Right lobe of liver (tissue), 6 donors: Measurements from ENCODE around the gene COL19A1. TPM values are rescaled to one million over a fixed set of nuclear protein-coding genes. Genes with fewer than 3 reads are reported as not detected.

Source experiments
- ATAC-seq, 4 donors: fragments of 200-7000 bp; cut with Tn5 transposase; one replicate each; pipeline ENCODE4 v1.9.1; 2020; ENCODE audit warnings: mild to moderate bottlenecking in 4 of 4, moderate library complexity in 4 of 4
- DNase-seq, 3 donors: peaks; one replicate each; pipeline ENCODE4 v3.0.0-alpha.2; 2020
- H3K27ac ChIP-seq, 3 donors: fragments of 200-600 bp; one replicate each; pipeline ENCODE4 v1.8.0; 2022
- H3K27me3 ChIP-seq, 2 donors: fragments of 200-600 bp; one replicate each; pipeline ENCODE4 v1.8.0; 2022
- H3K36me3 ChIP-seq, 4 donors: fragments of 200-600 bp; sonication (generic) in 1 of 4; one replicate each; pipeline versions ENCODE4 v1.5.1 to v1.8.0; 2017 to 2022; ENCODE audit warnings: control low read depth in 1 of 4
- H3K4me1 ChIP-seq, 4 donors: fragments of 200-600 bp; sonication (generic) in 1 of 4; one replicate each; pipeline versions ENCODE4 v1.5.1 to v1.8.0; 2017 to 2022; ENCODE audit warnings: control low read depth in 1 of 4
- H3K4me3 ChIP-seq, 3 donors: fragments of 200-600 bp; one replicate each; pipeline ENCODE4 v1.8.0; 2022
- H3K9me3 ChIP-seq, 4 donors: fragments of 200-600 bp; sonication (generic) in 1 of 4; one replicate each; pipeline versions ENCODE4 v1.5.1 to v1.8.0; 2017 to 2022; ENCODE audit warnings: control low read depth in 1 of 4
- POLR2A ChIP-seq: fragments of 450-650 bp; IDR thresholded peaks from one replicate; pipeline ENCODE4 v1.6.1; 2017; ENCODE audit warnings: antibody characterized with exemption, mild to moderate bottlenecking
- WGBS: methylation state at CpG from one replicate; pipeline ENCODE4 v1.1.6; 2018; ENCODE audit warnings: low coverage, low lambda C conversion rate; ENCODE audit not compliant: insufficient coverage; ENCODE audit errors: missing lambda C conversion rate; 5-methylcytosine and 5-hydroxymethylcytosine counted together
- intact Hi-C, 2 donors: fragments of 100-400 bp; cut with DNase I; formaldehyde crosslinking; loops; one replicate each; pipeline versions ENCODE4 v1.11.2 to v1.14.1; 2022
- total RNA-seq, 6 experiments: library from RNA; depleted of rRNA in 2 of 6; stranded (reverse); fragments of >200 nt in 2 of 6; fragmentation: NEBNext Ultra II Directional in 3 of 6; extraction: Animal tissue kit (Norgen Biotek cat#: 25700) in 3 of 6; gene quantifications; one replicate each; pipeline versions ENCODE4 v1.1.0 to v1.2.4, GENCODE V29; 2016 to 2023
- TF ChIP-seq, protein P1 (sequence below), 4 donors: fragments of 200-600 bp in 3 of 4; fragments of 450-650 bp in 1 of 4; IDR thresholded peaks; one replicate each; pipeline versions ENCODE4 v1.5.1 to v1.8.0; 2016 to 2022; ENCODE audit warnings: antibody characterized with exemption in 4 of 4, mild to moderate bottlenecking in 2 of 4
- donor health status: DM: no; HTN: yes; CAD: no.
- donor health status: DM: no; HTN: no; CAD: no.
- donor health status: DM: no; HTN: no; CAD: no.
- donor health status: DM: no; HTN: yes; CAD: no.
- donor health status: DM: no; HTN: yes; CAD: no.

Gene COL19A1
- total RNA-seq, 6 experiments from 2014 or later = 0.18 to 0.39 (median 0.27) TPM; not detected in 2

DNA sequence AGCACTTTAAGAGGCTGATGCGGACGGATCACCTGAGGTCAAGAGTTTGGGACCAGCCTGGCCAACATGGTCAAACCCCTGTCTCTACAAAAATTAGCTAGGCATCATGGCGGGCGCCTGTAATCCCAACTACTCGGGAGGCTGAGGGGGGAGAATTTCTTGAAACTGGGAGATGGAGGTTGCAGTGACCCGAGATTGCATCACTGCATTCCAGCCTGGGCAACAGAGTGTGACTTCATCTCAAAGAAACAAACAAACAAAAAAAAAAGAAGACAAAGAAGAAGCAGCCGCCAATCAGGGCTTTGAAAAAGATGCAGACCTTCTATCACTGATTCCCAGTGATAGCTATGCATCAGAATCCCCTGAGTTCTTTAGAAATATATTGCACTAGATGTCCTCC lies 379.8 kb downstream of the COL19A1 start:
- 74% methylated on average over 5 of the region's 7 CpGs for WGBS
- Histone ChIP-seq H3K36me3 (no peaks in the 10 kb centered on the region), H3K27ac (no peak overlapping the region), H3K9me3 (no peaks in the 10 kb centered on the region), H3K27me3 (no peaks in the 10 kb centered on the region), H3K4me1 (no peaks in the 10 kb centered on the region), H3K4me3 (no peak overlapping the region)
- DNase-seq (no peak), ATAC-seq (no peak)
- intact Hi-C loops = no loop called here
- TF ChIP-seq, protein P1, sequence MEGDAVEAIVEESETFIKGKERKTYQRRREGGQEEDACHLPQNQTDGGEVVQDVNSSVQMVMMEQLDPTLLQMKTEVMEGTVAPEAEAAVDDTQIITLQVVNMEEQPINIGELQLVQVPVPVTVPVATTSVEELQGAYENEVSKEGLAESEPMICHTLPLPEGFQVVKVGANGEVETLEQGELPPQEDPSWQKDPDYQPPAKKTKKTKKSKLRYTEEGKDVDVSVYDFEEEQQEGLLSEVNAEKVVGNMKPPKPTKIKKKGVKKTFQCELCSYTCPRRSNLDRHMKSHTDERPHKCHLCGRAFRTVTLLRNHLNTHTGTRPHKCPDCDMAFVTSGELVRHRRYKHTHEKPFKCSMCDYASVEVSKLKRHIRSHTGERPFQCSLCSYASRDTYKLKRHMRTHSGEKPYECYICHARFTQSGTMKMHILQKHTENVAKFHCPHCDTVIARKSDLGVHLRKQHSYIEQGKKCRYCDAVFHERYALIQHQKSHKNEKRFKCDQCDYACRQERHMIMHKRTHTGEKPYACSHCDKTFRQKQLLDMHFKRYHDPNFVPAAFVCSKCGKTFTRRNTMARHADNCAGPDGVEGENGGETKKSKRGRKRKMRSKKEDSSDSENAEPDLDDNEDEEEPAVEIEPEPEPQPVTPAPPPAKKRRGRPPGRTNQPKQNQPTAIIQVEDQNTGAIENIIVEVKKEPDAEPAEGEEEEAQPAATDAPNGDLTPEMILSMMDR (IDR thresholded peaks at IDR 0.05) = no peak
- no peak for TF ChIP-seq POLR2A

DNA sequence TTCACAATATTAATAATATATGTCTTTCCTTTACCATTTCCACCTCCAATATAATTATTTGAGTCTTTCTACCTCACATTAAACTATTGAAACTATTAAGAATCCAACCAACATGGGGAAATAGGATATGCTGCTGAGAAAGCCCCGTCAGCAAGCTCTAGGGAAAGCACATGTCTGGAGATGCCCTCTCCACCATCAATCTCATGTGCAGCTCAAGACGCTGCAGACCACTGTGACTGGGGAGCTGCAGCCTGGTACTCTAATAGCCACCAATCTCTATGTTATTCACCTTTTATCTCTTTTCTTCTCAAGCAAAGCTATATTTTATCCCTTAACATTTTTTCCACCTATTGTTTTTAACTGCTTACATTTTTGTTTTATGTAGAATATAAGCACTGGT lies 386.2 kb downstream of the COL19A1 start:
- no peaks in the 10 kb centered on the region for H3K27me3 ChIP-seq
- DNase-seq = no peak
- H3K4me1 ChIP-seq = no peaks in the 10 kb centered on the region
- intact Hi-C loops = no loop called here
- TF ChIP-seq, protein P1 (IDR thresholded peaks at IDR 0.05) = no peak
- no peak for TF ChIP-seq POLR2A
- 69% methylated on average over 2 of the region's 2 CpGs for WGBS
- no peaks in the 10 kb centered on the region for H3K36me3 ChIP-seq
- no peak for ATAC-seq
- no peak overlapping the region for H3K27ac ChIP-seq
- no peaks in the 10 kb centered on the region for H3K9me3 ChIP-seq
- no peak overlapping the region for H3K4me3 ChIP-seq

DNA sequence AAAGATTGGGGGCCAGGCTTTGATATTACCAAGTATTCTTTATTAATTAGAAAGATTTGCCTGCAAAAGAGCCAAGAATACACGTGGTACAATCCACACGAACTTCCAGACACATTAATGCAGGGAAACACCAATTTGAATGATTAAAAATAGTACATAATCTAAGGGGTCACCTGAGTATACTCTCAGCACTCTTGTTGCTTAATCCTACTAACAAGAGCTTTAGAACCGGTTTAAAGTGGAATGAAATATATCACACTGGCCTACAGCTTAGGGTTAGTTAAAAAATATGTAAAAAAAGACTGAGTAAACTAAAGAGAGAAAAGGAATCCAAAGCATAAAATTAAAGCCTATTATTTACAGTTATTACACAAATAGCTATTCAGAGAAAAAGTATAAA lies 387.6 kb downstream of the COL19A1 start:
- H3K36me3 ChIP-seq = no peaks in the 10 kb centered on the region
- H3K9me3 ChIP-seq = no peaks in the 10 kb centered on the region
- no peak overlapping the region for H3K27ac ChIP-seq
- no peaks in the 10 kb centered on the region for H3K27me3 ChIP-seq
- DNase-seq = no peak
- intact Hi-C loops = no loop called here
- no peak for ATAC-seq
- H3K4me3 ChIP-seq = no peak overlapping the region
- 34% methylated on average over 3 of the region's 3 CpGs for WGBS
- no peak for TF ChIP-seq POLR2A
- TF ChIP-seq, protein P1 (IDR thresholded peaks at IDR 0.05) = no peak
- no peaks in the 10 kb centered on the region for H3K4me1 ChIP-seq

DNA sequence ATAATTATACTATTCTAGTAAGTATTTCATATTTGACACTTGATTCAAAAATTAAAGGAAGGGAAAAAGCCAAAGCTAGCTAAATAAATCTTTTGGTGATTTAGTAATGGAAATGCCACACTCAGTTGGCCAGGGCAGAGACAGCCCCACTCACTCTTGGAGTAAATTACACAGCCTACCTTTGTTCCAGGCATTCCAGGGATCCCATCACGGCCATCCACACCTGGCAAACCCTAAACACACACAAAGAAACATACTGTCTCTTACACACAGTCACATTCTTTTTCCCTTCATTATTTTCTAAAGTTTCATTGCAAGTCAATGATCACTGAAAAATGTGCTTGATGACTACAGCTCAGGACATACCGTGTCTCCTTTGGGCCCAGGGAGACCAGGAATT lies 388.4 kb downstream of the COL19A1 start:
- no peaks in the 10 kb centered on the region for H3K9me3 ChIP-seq
- no peak overlapping the region for H3K4me3 ChIP-seq
- DNase-seq = no peak
- no peaks in the 10 kb centered on the region for H3K36me3 ChIP-seq
- ATAC-seq = no peak
- TF ChIP-seq, protein P1 (IDR thresholded peaks at IDR 0.05) = no peak
- TF ChIP-seq POLR2A = no peak
- H3K4me1 ChIP-seq = no peaks in the 10 kb centered on the region
- H3K27ac ChIP-seq = no peak overlapping the region
- intact Hi-C loops = no loop called here
- no peaks in the 10 kb centered on the region for H3K27me3 ChIP-seq
- WGBS = 47% methylated on average over 2 of the region's 2 CpGs

DNA sequence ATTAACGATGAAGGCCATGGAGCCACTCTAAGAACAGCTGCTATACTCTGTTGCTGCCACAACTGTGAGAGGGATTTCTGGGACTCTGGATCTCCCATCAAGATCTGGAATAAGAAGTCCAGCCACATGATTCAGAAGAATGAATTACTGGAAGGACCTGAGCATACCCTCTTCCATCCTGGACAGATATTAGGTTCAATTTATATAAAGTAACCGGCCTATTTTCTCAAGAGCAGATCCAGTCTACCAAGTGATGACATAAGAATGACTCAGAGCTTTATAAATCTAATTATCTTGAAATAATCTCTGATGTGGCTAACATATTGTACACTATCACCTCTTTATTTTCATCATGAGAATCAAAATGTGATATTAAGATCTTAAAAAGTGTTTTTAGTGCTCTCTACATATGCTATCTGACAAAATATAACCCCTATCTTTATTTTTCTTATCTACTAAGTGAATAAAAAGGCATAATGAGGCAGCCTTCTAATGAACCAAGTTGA lies 391.5 kb downstream of the COL19A1 start:
- no peaks in the 10 kb centered on the region for H3K36me3 ChIP-seq
- 76% methylated on average over 2 of the region's 2 CpGs for WGBS
- no peak for ATAC-seq

More for the DNA sequence above, 391.5 kb downstream of the COL19A1 start:
- no peaks in the 10 kb centered on the region for H3K9me3 ChIP-seq
- no peak for TF ChIP-seq POLR2A
- TF ChIP-seq, protein P1 (IDR thresholded peaks at IDR 0.05) = no peak
- intact Hi-C loops = no loop called here
- no peaks in the 10 kb centered on the region for H3K4me1 ChIP-seq
- no peaks in the 10 kb centered on the region for H3K27me3 ChIP-seq
- no peak for DNase-seq
- no peak overlapping the region for H3K27ac ChIP-seq
- no peak overlapping the region for H3K4me3 ChIP-seq
